Osteocyte (in vitro differentiated cells): Measurements from ENCODE around the gene TNFAIP3. TPM values are rescaled to one million over a fixed set of nuclear protein-coding genes. Genes with fewer than 3 reads are reported as not detected.

ENCODE experiments used
- DNase-seq: peaks from one replicate; pipeline ENCODE4 v3.0.0; 2021; ENCODE audit warnings: mixed read lengths; ENCODE audit not compliant: unreplicated experiment; ENCODE audit errors: extremely low spot score
- H3K27ac Mint-ChIP-seq: one replicate; pipeline ENCODE4 v1.8.0; 2021; ENCODE audit warnings: mild to moderate bottlenecking, mixed read lengths; ENCODE audit not compliant: unreplicated experiment
- H3K27me3 Mint-ChIP-seq: one replicate; pipeline ENCODE4 v1.8.0; 2021; ENCODE audit warnings: mixed read lengths; ENCODE audit not compliant: unreplicated experiment
- H3K36me3 Mint-ChIP-seq: one replicate; pipeline ENCODE4 v1.8.0; 2021; ENCODE audit warnings: mixed read lengths; ENCODE audit not compliant: unreplicated experiment
- H3K4me1 Mint-ChIP-seq: one replicate; pipeline ENCODE4 v1.8.0; 2021; ENCODE audit warnings: mixed read lengths; ENCODE audit not compliant: unreplicated experiment
- H3K4me3 Mint-ChIP-seq: one replicate; pipeline ENCODE4 v1.8.0; 2021; ENCODE audit warnings: mild to moderate bottlenecking, moderate library complexity, mixed read lengths; ENCODE audit not compliant: unreplicated experiment
- H3K9me3 Mint-ChIP-seq: one replicate; pipeline ENCODE4 v1.8.0; 2021; ENCODE audit warnings: mixed read lengths; ENCODE audit not compliant: unreplicated experiment
- CTCF ChIP-seq: fragments of 200-600 bp; sonication (generic); IDR thresholded peaks from 2 replicates; pipeline ENCODE4 v1.5.0; 2021; ENCODE audit warnings: antibody characterized with exemption, mild to moderate bottlenecking, moderate library complexity
- total RNA-seq: library from RNA; stranded (reverse); gene quantifications from 2 replicates; pipeline ENCODE4 v1.2.1, GENCODE V29; 2021

Gene TNFAIP3
- total RNA-seq, 1 donor from 2014 or later, result 12.0 TPM

GRCh38 chr6:137917551-137918325, 50.7 kb downstream of the TNFAIP3 start:
- Mint-ChIP-seq H3K36me3 (peaks cover 2% of the 10 kb centered on the region), H3K9me3 (peaks cover 11% of the 10 kb centered on the region), H3K27ac (no peak overlapping the region), H3K4me1 (peaks cover 6% of the 10 kb centered on the region), H3K4me3 (no peak overlapping the region), H3K27me3 (no peaks in the 10 kb centered on the region)
- no peak for TF ChIP-seq CTCF
- no peak for DNase-seq

GRCh38 chr6:137919502-137919823, 52.4 kb downstream of the TNFAIP3 start:
- no peak overlapping the region for H3K27ac Mint-ChIP-seq
- TF ChIP-seq CTCF, result no peak

GRCh38 chr6:137919837-137920730, 53.0 kb downstream of the TNFAIP3 start:
- no peak for TF ChIP-seq CTCF
- Mint-ChIP-seq H3K36me3 (no peaks in the 10 kb centered on the region), H3K9me3 (no peaks in the 10 kb centered on the region), H3K4me1 (peaks cover 6% of the 10 kb centered on the region), H3K27me3 (no peaks in the 10 kb centered on the region), H3K27ac (no peak overlapping the region), H3K4me3 (no peak overlapping the region)
- no peak for DNase-seq

More at GRCh38 chr6:137919502-137919823, 52.4 kb downstream of the TNFAIP3 start:
- no peaks in the 10 kb centered on the region for H3K27me3 Mint-ChIP-seq
- peaks cover 6% of the 10 kb centered on the region for H3K4me1 Mint-ChIP-seq
- H3K4me3 Mint-ChIP-seq, result no peak overlapping the region
- peaks cover 2% of the 10 kb centered on the region for H3K9me3 Mint-ChIP-seq
- DNase-seq, result no peak
- H3K36me3 Mint-ChIP-seq, result no peaks in the 10 kb centered on the region

DNA sequence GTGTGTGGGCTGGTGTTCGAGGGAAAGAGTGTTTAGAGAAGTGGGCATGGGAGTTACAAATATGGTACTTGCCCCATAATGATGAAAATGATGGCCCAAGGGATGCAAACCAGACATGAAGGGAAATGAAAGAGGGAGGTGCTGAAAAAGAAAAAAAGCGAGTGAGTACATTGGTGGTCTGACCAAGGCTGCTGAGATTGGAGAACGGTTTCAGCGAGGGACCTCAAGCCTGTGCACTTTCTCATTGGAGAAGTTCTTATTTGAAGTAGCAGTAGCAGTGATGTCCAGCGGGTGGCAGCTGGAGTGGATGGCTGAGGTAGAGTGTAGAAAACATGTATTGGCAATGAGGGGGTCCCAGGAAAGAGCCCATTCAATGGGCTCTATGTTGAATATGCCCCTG, 54.8 kb downstream of the TNFAIP3 start:
- no peaks in the 10 kb centered on the region for H3K9me3 Mint-ChIP-seq
- H3K4me1 Mint-ChIP-seq, result peaks cover 18% of the 10 kb centered on the region
- no peaks in the 10 kb centered on the region for H3K36me3 Mint-ChIP-seq
- no peak overlapping the region for H3K4me3 Mint-ChIP-seq
- no peak for TF ChIP-seq CTCF
- H3K27ac Mint-ChIP-seq, result no peak overlapping the region
- H3K27me3 Mint-ChIP-seq, result no peaks in the 10 kb centered on the region
- no peak for DNase-seq
